SU-DHL-6 (cell line): Measurements from ENCODE around the gene DUSP2.

Experiments
- H2AFZ ChIP-seq: fragments of 200-600 bp; sonication (generic); 2 replicates; pipeline ENCODE4 v1.6.1; 2014; ENCODE audit warnings: low read depth, mild to moderate bottlenecking, moderate library complexity, mixed read lengths, antibody characterized with exemption, low read length; ENCODE audit not compliant: severe bottlenecking
- H3F3A ChIP-seq: fragments of 200-600 bp; shearing (Covaris generic); 2 replicates; pipeline ENCODE4 v1.6.0; 2016; ENCODE audit warnings: antibody characterized with exemption, mild to moderate bottlenecking; ENCODE audit not compliant: insufficient read depth
- H3K27ac ChIP-seq: fragments of 200-600 bp; sonication (generic); 2 replicates; pipeline ENCODE4 v1.5.1; 2016; ENCODE audit warnings: low read depth, mild to moderate bottlenecking, low read length, moderate library complexity, mixed read lengths
- H3K27me3 ChIP-seq: fragments of 200-600 bp; sonication (generic), shearing (Covaris generic); 2 replicates; pipeline ENCODE4 v1.6.0; 2014; ENCODE audit warnings: mild to moderate bottlenecking, low read length
- H3K36me3 ChIP-seq: fragments of 200-600 bp; sonication (generic); 2 replicates; pipeline ENCODE4 v1.6.1; 2014; ENCODE audit warnings: mild to moderate bottlenecking, low read length, mixed read lengths
- H3K4me2 ChIP-seq: fragments of 300-600, 200-600 bp; shearing (Covaris generic), sonication (generic); 2 replicates; pipeline ENCODE4 v1.6.0; 2014; ENCODE audit warnings: low read length, low read depth, mild to moderate bottlenecking; ENCODE audit not compliant: poor library complexity, severe bottlenecking
- H3K4me3 ChIP-seq: fragments of 200-600 bp; sonication (generic); 2 replicates; pipeline ENCODE4 v1.5.1; 2014; ENCODE audit warnings: antibody characterized with exemption, low read length, mild to moderate bottlenecking, mixed read lengths; ENCODE audit not compliant: insufficient read depth, poor library complexity, severe bottlenecking
- H3K79me2 ChIP-seq: fragments of 200-600 bp; sonication (generic); 2 replicates; pipeline ENCODE4 v1.6.1; 2014; ENCODE audit warnings: mild to moderate bottlenecking, low read length, moderate library complexity; ENCODE audit not compliant: insufficient read depth
- H3K9ac ChIP-seq: fragments of 200-600 bp; sonication (generic); 2 replicates; pipeline ENCODE4 v1.7.0; 2014; ENCODE audit warnings: mild to moderate bottlenecking, low read length
- H3K9me2 ChIP-seq: fragments of 200-600 bp; sonication (generic); replicated peaks from 2 replicates; pipeline ENCODE4 v1.6.1; 2014; ENCODE audit warnings: low read length; ENCODE audit not compliant: insufficient read depth
- H3K9me3 ChIP-seq: fragments of 200-600 bp; sonication (generic); 2 replicates; pipeline ENCODE4 v1.6.1; 2014; ENCODE audit warnings: low read length, mixed read lengths; ENCODE audit not compliant: insufficient read depth
- H4K20me1 ChIP-seq: fragments of 200-600 bp; sonication (generic); 2 replicates; pipeline ENCODE4 v1.6.1; 2014; ENCODE audit warnings: low read depth, mild to moderate bottlenecking, antibody characterized with exemption, low read length, moderate library complexity, mixed read lengths
- CTCF ChIP-seq: fragments of 200-600 bp; sonication (generic); IDR thresholded peaks from one replicate; pipeline ENCODE4 v1.5.1; 2017; ENCODE audit warnings: antibody characterized with exemption, mild to moderate bottlenecking, low read length, moderate library complexity; ENCODE audit not compliant: insufficient read depth, poor library complexity, severe bottlenecking
- EZH2phosphoT487 ChIP-seq: fragments of 200-600 bp; sonication (generic), shearing (Covaris generic); conservative IDR thresholded peaks from 2 replicates; pipeline ENCODE4 v1.6.1; 2018; ENCODE audit warnings: mild to moderate bottlenecking, antibody characterized with exemption, low read length, moderate library complexity, mixed read lengths

Gene DUSP2

DNA sequence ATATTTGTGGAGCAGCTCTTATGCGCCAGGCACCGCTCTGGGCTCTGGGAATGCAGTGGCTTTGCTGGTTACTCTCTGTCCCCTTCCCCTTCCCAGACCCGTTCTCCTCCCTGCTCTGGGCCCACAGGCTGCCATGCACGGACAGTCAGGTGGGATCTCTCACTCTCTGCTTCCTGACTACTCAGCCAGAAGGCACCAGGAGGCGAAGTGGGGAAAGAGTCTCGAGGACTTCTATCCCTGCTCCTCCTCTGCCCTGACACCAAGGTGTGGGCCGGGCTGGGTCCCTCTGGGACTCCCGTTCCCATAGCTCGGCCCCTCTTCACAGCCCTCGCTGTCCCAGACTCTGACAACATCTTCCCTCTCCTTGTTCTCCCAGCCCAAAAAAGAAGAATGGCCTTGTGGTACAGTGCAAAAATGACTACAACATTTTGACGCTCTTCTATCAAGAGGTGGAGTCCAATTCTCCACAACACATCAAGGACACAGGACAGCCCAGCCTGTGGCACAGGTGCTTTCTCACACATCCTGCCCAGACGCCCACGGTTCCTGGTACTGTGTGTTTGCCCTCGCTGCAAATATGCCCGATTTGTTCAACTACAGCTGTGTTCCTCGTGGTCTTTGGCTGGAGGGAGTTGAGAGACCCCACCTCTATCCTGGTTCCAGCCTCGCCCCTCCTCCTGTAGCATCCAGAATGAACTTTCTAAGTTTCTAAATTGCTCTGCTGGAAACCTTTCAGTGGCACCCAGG lies 14.0 kb upstream of the DUSP2 start:
- no peaks in the 10 kb centered on the region for H3K9me2 ChIP-seq
- no peak overlapping the region for H3K9ac ChIP-seq
- H3K4me2 ChIP-seq = no peak overlapping the region
- no peaks in the 10 kb centered on the region for H3K36me3 ChIP-seq
- no peak overlapping the region for H3K27ac ChIP-seq
- TF ChIP-seq CTCF (no peak), EZH2phosphoT487 (no peak)
- no peak overlapping the region for H2AFZ ChIP-seq
- no peak overlapping the region for H3K4me3 ChIP-seq
- H3F3A ChIP-seq = peaks cover 27% of the 10 kb centered on the region
- H3K27me3 ChIP-seq = no peaks in the 10 kb centered on the region
- no peaks in the 10 kb centered on the region for H3K79me2 ChIP-seq
- no peaks in the 10 kb centered on the region for H3K9me3 ChIP-seq
- no peaks in the 10 kb centered on the region for H4K20me1 ChIP-seq

GRCh38 chr2:96158554-96158940 lies 13.3 kb upstream of the DUSP2 start:
- H3K27ac ChIP-seq = no peak overlapping the region
- no peaks in the 10 kb centered on the region for H3K79me2 ChIP-seq
- no peaks in the 10 kb centered on the region for H3K9me3 ChIP-seq
- no peaks in the 10 kb centered on the region for H3K36me3 ChIP-seq
- no peak overlapping the region for H2AFZ ChIP-seq
- H3K9ac ChIP-seq = peak overlapping the region; percentile 24; the same call in 1 of the 2 replicates
- no peak for TF ChIP-seq EZH2phosphoT487
- no peak for TF ChIP-seq CTCF
- H3K4me2 ChIP-seq = peak overlapping the region; percentile 3
- H3F3A ChIP-seq = peaks cover 20% of the 10 kb centered on the region
- no peaks in the 10 kb centered on the region for H4K20me1 ChIP-seq
- no peaks in the 10 kb centered on the region for H3K9me2 ChIP-seq
- H3K27me3 ChIP-seq = no peaks in the 10 kb centered on the region
- H3K4me3 ChIP-seq = no peak overlapping the region

DNA sequence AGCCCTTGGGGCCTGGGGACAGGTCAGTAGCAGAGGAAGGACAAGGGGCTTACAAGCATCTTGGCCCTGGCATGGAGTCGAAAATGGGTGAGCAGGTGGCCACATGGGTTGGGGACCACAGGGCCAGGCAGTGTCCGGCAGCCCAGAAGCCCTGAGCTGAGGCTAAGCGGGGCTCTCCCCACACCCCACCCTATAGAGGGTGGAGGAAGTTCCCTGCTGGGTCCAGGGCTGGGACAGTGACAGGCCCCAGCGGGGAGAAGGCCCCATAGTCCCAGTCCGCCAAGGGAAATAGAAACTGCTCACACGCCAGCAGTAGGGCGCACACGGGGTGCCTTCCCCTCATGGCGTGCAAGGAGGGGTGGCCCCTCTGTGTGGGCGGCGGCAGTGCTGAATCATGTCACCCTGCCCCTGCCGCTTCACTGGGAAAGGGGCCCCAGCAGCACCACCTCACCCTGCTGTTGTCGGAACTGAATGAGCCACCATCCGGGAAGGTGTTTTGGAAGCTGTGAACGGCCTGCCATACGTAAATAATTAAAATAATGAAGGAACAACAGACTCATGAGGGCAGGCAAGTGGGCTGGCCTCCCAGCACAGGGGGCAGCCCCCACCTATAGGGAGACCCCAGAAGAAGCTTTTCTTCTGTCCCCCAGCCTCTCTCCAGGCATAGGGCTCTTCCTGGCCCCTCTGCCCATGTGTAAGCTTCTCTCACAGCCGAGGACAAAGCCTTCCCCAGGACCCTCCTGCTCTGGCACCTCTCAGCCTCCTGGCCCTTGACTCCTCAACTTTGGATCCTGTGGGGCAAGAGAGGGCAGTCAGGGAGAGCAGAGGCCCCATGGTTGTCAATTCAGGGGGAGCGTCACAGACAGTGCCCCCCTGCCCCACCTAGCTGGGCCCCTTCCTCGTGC lies 12.7 kb upstream of the DUSP2 start:
- peaks cover 14% of the 10 kb centered on the region for H3F3A ChIP-seq
- H3K27ac ChIP-seq = no peak overlapping the region
- TF ChIP-seq EZH2phosphoT487 (no peak), CTCF (no peak)
- H3K36me3 ChIP-seq = no peaks in the 10 kb centered on the region
- no peaks in the 10 kb centered on the region for H3K79me2 ChIP-seq
- no peak overlapping the region for H2AFZ ChIP-seq
- H3K9me3 ChIP-seq = no peaks in the 10 kb centered on the region
- peak overlapping the region; percentile 3 for H3K4me2 ChIP-seq
- H3K9me2 ChIP-seq = no peaks in the 10 kb centered on the region
- H3K9ac ChIP-seq = peak overlapping the region; percentile 24; the same call in 1 of the 2 replicates
- no peaks in the 10 kb centered on the region for H3K27me3 ChIP-seq
- H3K4me3 ChIP-seq = no peak overlapping the region
- H4K20me1 ChIP-seq = no peaks in the 10 kb centered on the region
